HG02642 (cell line): ENCODE results near the gene SLC22A15.
"Not testable (repeated sequence)": the region's sequence is repeated elsewhere in the genome, so short reads cannot be mapped to it uniquely, and the experiment has no call there.

Source experiments
- ATAC-seq: cut with Tn5 transposase; IDR thresholded peaks from one replicate; pipeline ENCODE4 v1.9.1; 2021; ENCODE audit warnings: mild to moderate bottlenecking; ENCODE audit not compliant: unreplicated experiment, poor library complexity

The SLC22A15 gene

GRCh38 chr1:115976062-115976920 lies at the start of gene SLC22A15:
SLC22A15 (plus strand) TSS chr1:115976513; CDS start chr1:115976628, 115 bp downstream.
- peak; percentile 89 for ATAC-seq

- no peak for ATAC-seq
These were observed 48.3 kb upstream of the SLC22A15 start for GRCh38 chr1:115927971-115928370.

GRCh38 chr1:115929881-115930280 lies 46.4 kb upstream of the SLC22A15 start:
- no peak for ATAC-seq

- ATAC-seq: no peak
These were observed 42.7 kb upstream of the SLC22A15 start for GRCh38 chr1:115933625-115934024.

GRCh38 chr1:115939455-115939854 lies 36.9 kb upstream of the SLC22A15 start:
- no peak for ATAC-seq

DNA sequence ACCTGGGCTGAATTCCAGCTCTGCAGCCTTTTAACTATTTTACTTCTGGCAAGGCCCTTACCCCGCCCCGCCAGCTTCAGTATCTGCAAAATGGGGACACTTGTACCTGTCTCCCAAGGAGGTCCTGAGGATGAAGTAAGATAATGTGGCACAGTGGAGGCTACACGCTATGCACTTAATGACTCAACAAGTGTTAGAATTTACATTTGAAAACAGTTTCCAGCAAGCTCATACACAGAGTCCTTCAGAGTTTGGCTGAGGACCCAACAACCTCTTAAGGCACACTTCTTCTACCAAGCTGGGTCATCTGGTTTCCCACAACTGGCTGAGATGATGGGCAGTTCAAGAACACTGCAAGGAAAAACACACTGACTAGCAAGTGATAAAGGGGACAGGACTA lies 30.2 kb upstream of the SLC22A15 start:
- ATAC-seq: no peak

GRCh38 chr1:115949156-115949555 lies 27.2 kb upstream of the SLC22A15 start:
- no peak for ATAC-seq

GRCh38 chr1:115951560-115951959 lies 24.8 kb upstream of the SLC22A15 start:
- no peak for ATAC-seq

GRCh38 chr1:115952547-115952946 lies 23.8 kb upstream of the SLC22A15 start:
- ATAC-seq: no peak

- ATAC-seq: no peak
These were observed 23.1 kb upstream of the SLC22A15 start for GRCh38 chr1:115953180-115953579.

DNA sequence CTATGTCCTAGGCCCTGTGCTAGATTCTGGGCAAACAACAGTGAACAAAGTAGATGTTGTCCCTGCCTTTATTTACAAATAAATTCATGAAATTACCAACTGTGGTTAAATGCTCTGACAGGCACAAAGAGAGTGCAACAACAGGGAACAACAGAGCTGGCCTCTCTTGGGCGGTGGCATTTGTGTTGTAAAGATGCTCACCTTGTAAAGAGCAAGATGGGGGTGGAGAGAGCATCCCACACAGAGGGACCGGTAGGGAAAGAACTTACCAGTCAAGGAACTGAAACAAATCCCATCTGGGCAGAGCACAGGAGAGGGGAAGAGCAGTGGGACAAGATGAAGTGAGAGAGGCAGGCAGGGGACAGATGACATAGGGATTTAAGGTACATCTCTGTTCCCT lies 21.6 kb upstream of the SLC22A15 start:
- no peak for ATAC-seq

DNA sequence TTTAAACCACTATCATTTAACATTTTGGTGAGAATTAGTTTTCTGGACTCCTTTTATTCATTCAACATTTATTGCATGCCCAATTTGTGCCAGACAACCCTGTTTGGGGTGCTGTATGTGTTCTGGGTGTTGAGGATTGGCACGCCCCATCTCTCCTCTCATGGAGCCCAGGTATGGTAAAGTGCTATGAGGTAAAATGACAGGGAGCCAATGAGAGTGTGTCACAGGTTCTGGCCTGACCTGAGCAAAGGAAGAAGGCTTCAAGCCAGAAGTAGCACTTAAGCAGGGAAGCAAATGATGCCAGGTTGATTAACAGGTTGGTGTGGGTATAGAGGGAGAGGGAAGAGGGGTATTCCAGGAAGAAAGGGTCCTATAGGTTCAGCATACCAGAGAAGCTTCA lies 21.1 kb upstream of the SLC22A15 start:
- no peak for ATAC-seq

DNA sequence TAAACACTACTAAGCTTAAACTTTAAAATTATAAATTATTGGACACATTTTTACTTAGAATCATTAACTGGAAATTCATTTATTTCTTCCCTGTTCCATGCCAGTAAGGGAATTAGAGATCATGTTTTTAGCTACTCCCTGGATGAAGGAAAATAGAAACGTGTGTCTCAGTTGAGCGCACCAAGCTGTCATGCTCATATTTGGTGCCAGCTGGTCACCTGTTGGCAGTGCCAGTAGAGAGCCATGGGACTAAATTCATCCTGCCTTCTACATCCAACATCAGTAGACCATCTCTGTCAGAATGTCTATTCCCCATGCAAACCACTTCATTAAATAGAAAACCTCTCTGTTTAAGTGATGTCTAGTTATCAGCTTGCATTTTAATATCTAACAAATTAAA lies 17.4 kb upstream of the SLC22A15 start:
- ATAC-seq: no peak

DNA sequence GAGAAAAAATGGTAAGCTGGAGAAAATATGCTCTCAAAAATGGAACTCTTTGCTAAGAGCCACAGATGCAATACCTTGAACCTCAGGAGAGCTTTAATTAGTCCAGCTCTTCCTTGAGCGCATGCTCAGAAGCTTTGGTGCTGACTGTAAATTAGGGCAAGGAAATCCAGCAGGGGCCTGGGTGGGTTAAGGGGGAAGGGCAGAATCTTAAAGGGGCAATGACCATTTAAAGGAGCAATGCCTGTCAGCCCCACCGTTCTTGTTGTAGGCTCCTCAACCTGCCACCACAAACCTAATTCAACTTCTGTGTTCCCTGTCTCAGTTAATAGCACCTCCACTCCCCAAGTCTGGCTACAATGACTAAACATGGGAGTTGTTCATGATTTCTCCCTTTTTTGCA lies 6.8 kb upstream of the SLC22A15 start:
- ATAC-seq: no peak

- ATAC-seq: not testable (repeated sequence)
These were observed 4.5 kb upstream of the SLC22A15 start for GRCh38 chr1:115971778-115972177.

- ATAC-seq: no peak
These were observed 3.2 kb upstream of the SLC22A15 start for GRCh38 chr1:115973154-115973553.

GRCh38 chr1:115975569-115976061 lies 698 bp upstream of the SLC22A15 start:
- no peak for ATAC-seq

GRCh38 chr1:115976921-115977498 lies 697 bp downstream of the SLC22A15 start:
- ATAC-seq: no peak

DNA sequence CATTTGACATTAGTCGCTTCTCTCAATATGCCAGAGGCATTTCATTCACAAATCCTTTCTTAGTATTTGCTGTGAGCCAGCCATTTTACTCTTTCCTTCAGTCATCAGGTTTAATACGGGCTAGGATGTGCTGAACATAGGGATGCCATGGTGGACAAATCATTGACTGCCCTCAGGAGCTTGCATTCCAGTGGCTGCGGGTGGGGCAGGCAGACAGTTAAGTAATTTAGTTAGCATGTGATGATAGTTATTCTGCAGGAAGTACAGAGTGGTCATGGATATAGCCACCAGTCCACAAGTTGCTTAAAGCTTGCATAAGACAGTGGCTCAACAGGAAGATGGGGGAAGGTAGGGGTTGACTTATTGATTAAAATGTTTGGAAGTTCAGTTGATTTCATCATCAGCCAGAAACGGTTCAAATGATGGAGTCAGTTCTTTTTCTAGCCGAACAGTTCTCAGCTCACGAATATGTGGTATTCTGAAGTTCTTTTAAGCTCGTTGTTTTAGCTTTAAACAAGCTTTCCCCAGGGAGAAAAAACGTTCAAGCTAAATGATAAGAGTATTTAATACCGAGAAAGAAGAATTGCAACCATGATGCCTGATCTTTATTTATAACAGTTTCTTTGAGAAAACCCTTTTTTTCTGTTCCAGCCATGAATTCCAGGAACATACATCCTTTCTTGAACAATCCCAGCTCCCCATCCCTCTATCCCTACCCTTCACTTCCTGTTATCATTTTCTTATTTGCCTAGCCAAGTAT lies 1.4 kb downstream of the SLC22A15 start:
- ATAC-seq: no peak

- no peak for ATAC-seq
These were observed 2.1 kb downstream of the SLC22A15 start for GRCh38 chr1:115978292-115978941.
